ENCODE measurements around the gene EIF2B1. TPM values are rescaled to one million over a fixed set of nuclear protein-coding genes. Genes with fewer than 3 reads are reported as not detected.
A peak's percentile ranks its signal among the peaks of the same experiment; 100 is the strongest.

The EIF2B1 gene
- total and polyA plus RNA-seq, 2 donors (not counting 1 experiment from before 2014, with no cell fraction given), result 48.9 to 54.0 TPM

GRCh38 chr12:123617580-123617979 lies 15.9 kb downstream of the EIF2B1 start:
- ChIA-PET CTCF (interaction anchor here (0.7 to 2.1 kb wide), 6 partner anchors 10 to 575 kb away, joined by 3 to 8 read pairs (median 4); no protein-coding TSS in a partner anchor), POLR2A (no interaction called here)
- Histone ChIP-seq H3K4me2 (replicated peaks; ENCODE audit: low read depth, low read length, poor library complexity, severe bottlenecking) (no peak overlapping the region), H3K9ac (ENCODE audit: low read length) (no peak overlapping the region), H3K4me1 (ENCODE audit: control insufficient read depth in 2 of 2, insufficient read depth in 2 of 2, low read length in 2 of 2) (no peaks in the 10 kb centered on the region), H3K27me3 (replicated peaks in 1 of 4; ENCODE audit: control extremely low read depth in 1 of 4, control insufficient read depth in 3 of 4, insufficient read depth in 4 of 4, low read length in 3 of 4) (no peaks in the 10 kb centered on the region), H3K4me3 (ENCODE audit: control extremely low read depth in 1 of 5, extremely low read depth in 1 of 5, insufficient read depth in 1 of 5, low read depth in 2 of 5, low read length in 4 of 5) (no peak overlapping the region), H3K79me2 (ENCODE audit: control insufficient read depth, insufficient read depth, low read length) (no peaks in the 10 kb centered on the region), H2AFZ (ENCODE audit: insufficient read depth, low read depth, low read length, poor library complexity, severe bottlenecking) (no peak overlapping the region), H3K36me3 (replicated peaks in 1 of 2; ENCODE audit: control extremely low read depth in 1 of 2, control insufficient read depth in 1 of 2, extremely low read depth in 1 of 2, insufficient read depth in 2 of 2, low read length in 1 of 2) (peaks cover 15 to 91% of the 10 kb centered on the region in 2 experiments), H4K20me1 (ENCODE audit: control insufficient read depth, insufficient read depth, low read length, poor library complexity, severe bottlenecking) (no peaks in the 10 kb centered on the region), H3K9me3 (ENCODE audit: control extremely low read depth in 1 of 3, control insufficient read depth in 2 of 3, insufficient read depth in 1 of 3, low read length in 2 of 3) (no peaks in the 10 kb centered on the region), H3K27ac (ENCODE audit: low read length in 2 of 2) (no peak overlapping the region)
- no peaks in the 10 kb centered on the region for H3K4me1 Mint-ChIP-seq
- H3K4me3 Mint-ChIP-seq, result no peak overlapping the region
- no peaks in the 10 kb centered on the region for H3K27me3 Mint-ChIP-seq
- no peaks in the 10 kb centered on the region for H3K9me3 Mint-ChIP-seq (ENCODE audit: insufficient read depth)
- ATAC-seq (ENCODE audit: low read depth), result no peak
- intact Hi-C loops (cut with micrococcal nuclease), result no loop called here
- no peak overlapping the region for H3K27ac Mint-ChIP-seq
- TF ChIP-seq CTCF (IDR thresholded peaks at IDR 0.05), result no peak
- TF ChIP-seq EZH2 (IDR thresholded peaks at IDR 0.05; ENCODE audit: borderline replicate concordance, insufficient read depth, low read depth, low read length, poor library complexity, severe bottlenecking), result no peak
- 97% methylated on average over 13 of the region's 13 CpGs for WGBS (ENCODE audit: insufficient coverage)
- DNase-seq, result no peak

GRCh38 chr12:123617144-123617543 lies 16.3 kb downstream of the EIF2B1 start:
- CTCF ChIA-PET, result interaction anchor here (0.7 to 2.1 kb wide), 6 partner anchors 10 to 574 kb away, joined by 3 to 8 read pairs (median 4); no protein-coding TSS in a partner anchor
- H3K4me1 Mint-ChIP-seq, result no peaks in the 10 kb centered on the region
- H3K4me3 Mint-ChIP-seq, result no peak overlapping the region
- Histone ChIP-seq H3K4me1 (ENCODE audit: control insufficient read depth in 2 of 2, insufficient read depth in 2 of 2, low read length in 2 of 2) (no peaks in the 10 kb centered on the region), H3K9me3 (ENCODE audit: control extremely low read depth in 1 of 3, control insufficient read depth in 2 of 3, insufficient read depth in 1 of 3, low read length in 2 of 3) (no peaks in the 10 kb centered on the region), H3K4me3 (ENCODE audit: control extremely low read depth in 1 of 5, extremely low read depth in 1 of 5, insufficient read depth in 1 of 5, low read depth in 2 of 5, low read length in 4 of 5) (no peak overlapping the region), H3K79me2 (ENCODE audit: control insufficient read depth, insufficient read depth, low read length) (no peaks in the 10 kb centered on the region), H4K20me1 (ENCODE audit: control insufficient read depth, insufficient read depth, low read length, poor library complexity, severe bottlenecking) (no peaks in the 10 kb centered on the region), H3K9ac (ENCODE audit: low read length) (no peak overlapping the region), H3K27ac (ENCODE audit: low read length in 2 of 2) (no peak overlapping the region), H3K27me3 (replicated peaks in 1 of 4; ENCODE audit: control extremely low read depth in 1 of 4, control insufficient read depth in 3 of 4, insufficient read depth in 4 of 4, low read length in 3 of 4) (no peaks in the 10 kb centered on the region), H3K36me3 (replicated peaks in 1 of 2; ENCODE audit: control extremely low read depth in 1 of 2, control insufficient read depth in 1 of 2, extremely low read depth in 1 of 2, insufficient read depth in 2 of 2, low read length in 1 of 2) (peaks cover 15 to 91% of the 10 kb centered on the region in 2 experiments), H3K4me2 (replicated peaks; ENCODE audit: low read depth, low read length, poor library complexity, severe bottlenecking) (no peak overlapping the region), H2AFZ (ENCODE audit: insufficient read depth, low read depth, low read length, poor library complexity, severe bottlenecking) (no peak overlapping the region)
- H3K9me3 Mint-ChIP-seq (ENCODE audit: insufficient read depth), result no peaks in the 10 kb centered on the region
- no peaks in the 10 kb centered on the region for H3K27me3 Mint-ChIP-seq
- peak overlapping the region; percentile 10 for H3K27ac Mint-ChIP-seq
- ATAC-seq (ENCODE audit: low read depth) (no peak), DNase-seq (no peak)
- POLR2A ChIA-PET, result no interaction called here
- WGBS (ENCODE audit: insufficient coverage), result no CpG with 5 or more reads among the region's 3 CpGs
- intact Hi-C loops (cut with micrococcal nuclease), result no loop called here
- TF ChIP-seq EZH2 (IDR thresholded peaks at IDR 0.05; ENCODE audit: borderline replicate concordance, insufficient read depth, low read depth, low read length, poor library complexity, severe bottlenecking) (no peak), CTCF (IDR thresholded peaks at IDR 0.05) (no peak)
